Measurements from ENCODE around the gene PHACTR1. TPM values are rescaled to one million over a fixed set of nuclear protein-coding genes. Genes with fewer than 3 reads are reported as not detected.
A peak's percentile ranks its signal among the peaks of the same experiment; 100 is the strongest.

PHACTR1 gene
- total and polyA plus RNA-seq, 2 donors (not counting 1 experiment from before 2014, with no cell fraction given) = 0.60 to 1.2 TPM

GRCh38 chr6:12911427-12911826, 194.9 kb downstream of the PHACTR1 start:
- H3K4me2 ChIP-seq (ENCODE audit: extremely low read depth, insufficient read depth, low read length) = no peak overlapping the region

GRCh38 chr6:12913201-12913600, 196.6 kb downstream of the PHACTR1 start:
- Histone ChIP-seq H3K79me2 (ENCODE audit: control insufficient read depth, insufficient read depth, low read length) (no peaks in the 10 kb centered on the region), H3K36me3 (ENCODE audit: control insufficient read depth, insufficient read depth, low read length) (no peaks in the 10 kb centered on the region), H3K9ac (ENCODE audit: insufficient read depth, low read length) (no peak overlapping the region), H4K20me1 (ENCODE audit: control insufficient read depth, extremely low read depth, insufficient read depth, low read length) (no peaks in the 10 kb centered on the region), H3K9me3 (ENCODE audit: control insufficient read depth, insufficient read depth, low read depth, low read length) (no peaks in the 10 kb centered on the region), H3K4me3 (replicated peaks in 1 of 4; ENCODE audit: control extremely low read depth in 1 of 4, insufficient read depth in 1 of 4, low read depth in 3 of 4, low read length in 4 of 4) (no peak overlapping the region), H3K27ac (ENCODE audit: insufficient read depth, low read length) (no peak overlapping the region), H3K27me3 (ENCODE audit: control insufficient read depth, insufficient read depth, low read length) (no peaks in the 10 kb centered on the region), H3K4me1 (ENCODE audit: control insufficient read depth, extremely low read depth, insufficient read depth, low read length) (no peaks in the 10 kb centered on the region), H2AFZ (ENCODE audit: low read length) (no peak overlapping the region), H3K4me2 (ENCODE audit: extremely low read depth, insufficient read depth, low read length) (no peak overlapping the region)
- TF ChIP-seq CTCF (conservative IDR thresholded peaks at IDR 0.05 in 1 of 2, IDR thresholded peaks at IDR 0.05 in 1 of 2; ENCODE audit: low read depth in 1 of 2, low read length in 2 of 2) = no peak
- no peak for TF ChIP-seq EZH2 (IDR thresholded peaks at IDR 0.05; ENCODE audit: low read length, missing control alignments)
- no peak for DNase-seq (ENCODE audit: low read depth in 2 of 2)

More at GRCh38 chr6:12911427-12911826, 194.9 kb downstream of the PHACTR1 start:
- Histone ChIP-seq H4K20me1 (ENCODE audit: control insufficient read depth, extremely low read depth, insufficient read depth, low read length) (no peaks in the 10 kb centered on the region), H3K4me1 (ENCODE audit: control insufficient read depth, extremely low read depth, insufficient read depth, low read length) (no peaks in the 10 kb centered on the region), H3K9ac (ENCODE audit: insufficient read depth, low read length) (no peak overlapping the region), H3K79me2 (ENCODE audit: control insufficient read depth, insufficient read depth, low read length) (no peaks in the 10 kb centered on the region), H3K27me3 (ENCODE audit: control insufficient read depth, insufficient read depth, low read length) (no peaks in the 10 kb centered on the region), H3K27ac (ENCODE audit: insufficient read depth, low read length) (no peak overlapping the region), H3K9me3 (ENCODE audit: control insufficient read depth, insufficient read depth, low read depth, low read length) (no peaks in the 10 kb centered on the region), H2AFZ (ENCODE audit: low read length) (no peak overlapping the region), H3K4me3 (replicated peaks in 1 of 4; ENCODE audit: control extremely low read depth in 1 of 4, insufficient read depth in 1 of 4, low read depth in 3 of 4, low read length in 4 of 4) (no peak overlapping the region), H3K36me3 (ENCODE audit: control insufficient read depth, insufficient read depth, low read length) (no peaks in the 10 kb centered on the region)
- TF ChIP-seq CTCF (conservative IDR thresholded peaks at IDR 0.05 in 1 of 2, IDR thresholded peaks at IDR 0.05 in 1 of 2; ENCODE audit: low read depth in 1 of 2, low read length in 2 of 2) (peak; percentile 16 to 25), EZH2 (IDR thresholded peaks at IDR 0.05; ENCODE audit: low read length, missing control alignments) (no peak)
- DNase-seq (ENCODE audit: low read depth in 2 of 2) = peak; percentile 14 to 29

- Histone ChIP-seq H3K4me3 (replicated peaks in 1 of 4; ENCODE audit: control extremely low read depth in 1 of 4, insufficient read depth in 1 of 4, low read depth in 3 of 4, low read length in 4 of 4) (no peak overlapping the region), H3K27me3 (ENCODE audit: control insufficient read depth, insufficient read depth, low read length) (no peaks in the 10 kb centered on the region), H4K20me1 (ENCODE audit: control insufficient read depth, extremely low read depth, insufficient read depth, low read length) (no peaks in the 10 kb centered on the region), H2AFZ (ENCODE audit: low read length) (no peak overlapping the region), H3K9me3 (ENCODE audit: control insufficient read depth, insufficient read depth, low read depth, low read length) (no peaks in the 10 kb centered on the region), H3K27ac (ENCODE audit: insufficient read depth, low read length) (no peak overlapping the region), H3K4me1 (ENCODE audit: control insufficient read depth, extremely low read depth, insufficient read depth, low read length) (no peaks in the 10 kb centered on the region), H3K9ac (ENCODE audit: insufficient read depth, low read length) (no peak overlapping the region), H3K36me3 (ENCODE audit: control insufficient read depth, insufficient read depth, low read length) (no peaks in the 10 kb centered on the region), H3K79me2 (ENCODE audit: control insufficient read depth, insufficient read depth, low read length) (no peaks in the 10 kb centered on the region), H3K4me2 (ENCODE audit: extremely low read depth, insufficient read depth, low read length) (no peak overlapping the region)
- no peak for TF ChIP-seq EZH2 (IDR thresholded peaks at IDR 0.05; ENCODE audit: low read length, missing control alignments)
- DNase-seq (ENCODE audit: low read depth in 2 of 2) = no peak
Observed at GRCh38 chr6:12916006-12916405, 199.4 kb downstream of the PHACTR1 start.

Measured in fibroblast of lung (primary cell).